GM18907 (cell line): ENCODE data around the gene WEE2.
A peak's percentile ranks its signal among the peaks of the same experiment; 100 is the strongest.
"Not testable (repeated sequence)": the region's sequence is repeated elsewhere in the genome, so short reads cannot be mapped to it uniquely, and the experiment has no call there.

Experiments used
- ATAC-seq: cut with Tn5 transposase; IDR thresholded peaks from one replicate; pipeline ENCODE4 v1.9.1; 2021; ENCODE audit warnings: mild to moderate bottlenecking, moderate library complexity; ENCODE audit not compliant: unreplicated experiment

WEE2 gene

DNA sequence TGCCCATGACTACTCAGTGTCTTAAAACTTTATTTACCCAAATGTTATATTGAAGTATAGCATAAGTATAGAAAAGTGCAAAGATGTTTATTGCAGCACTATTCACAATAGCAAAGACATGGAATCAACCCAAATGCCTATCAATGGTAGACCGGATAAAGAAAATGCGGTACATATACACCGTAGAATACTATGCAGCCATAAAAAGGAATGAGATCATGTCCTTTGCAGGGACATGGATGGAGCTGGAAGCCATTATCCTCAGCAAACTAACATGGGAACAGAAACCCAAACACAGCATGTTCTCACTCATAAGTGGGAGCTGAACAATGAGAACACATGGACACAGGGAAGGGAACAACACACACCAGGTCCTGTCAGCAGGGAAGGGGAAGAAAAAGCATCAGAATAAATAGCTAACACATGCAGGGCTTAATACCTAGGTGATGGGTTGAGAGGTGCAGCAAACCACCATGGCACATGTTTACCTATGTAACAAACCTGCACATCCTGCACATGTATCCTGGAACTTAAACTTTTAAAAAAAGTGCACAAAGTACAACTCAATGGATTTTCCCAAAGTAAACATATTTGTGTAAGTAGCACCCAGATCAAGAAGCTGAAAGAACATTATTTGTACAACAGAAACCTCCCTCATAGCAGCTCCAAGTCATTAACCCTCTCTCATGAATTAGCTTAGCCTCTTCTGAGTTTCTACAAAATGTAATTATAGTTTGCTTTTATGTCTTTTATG, 18.9 kb upstream of the WEE2 start:
- ATAC-seq = not testable (repeated sequence)

DNA sequence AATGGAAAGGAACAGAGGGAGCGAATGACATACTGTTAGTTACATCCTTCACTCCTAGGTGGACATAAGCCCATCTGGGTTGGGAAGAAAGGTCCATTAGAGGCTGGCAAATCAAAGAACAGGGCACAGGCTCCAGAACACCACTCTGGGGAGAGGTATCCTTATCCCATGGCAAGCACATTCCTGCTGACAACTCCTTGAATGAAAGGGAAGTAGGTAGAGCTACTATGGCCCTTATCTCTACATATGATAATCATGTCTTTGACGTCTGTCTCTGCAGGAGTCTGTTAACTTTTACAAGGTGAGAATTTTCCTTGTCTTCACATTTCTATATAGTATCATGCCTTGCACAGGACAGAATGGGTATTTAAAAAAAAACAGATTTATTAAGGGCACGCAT, 16.6 kb upstream of the WEE2 start:
- no peak for ATAC-seq

- no peak for ATAC-seq
These were observed 16.2 kb upstream of the WEE2 start for GRCh38 chr7:141691961-141692360.

DNA sequence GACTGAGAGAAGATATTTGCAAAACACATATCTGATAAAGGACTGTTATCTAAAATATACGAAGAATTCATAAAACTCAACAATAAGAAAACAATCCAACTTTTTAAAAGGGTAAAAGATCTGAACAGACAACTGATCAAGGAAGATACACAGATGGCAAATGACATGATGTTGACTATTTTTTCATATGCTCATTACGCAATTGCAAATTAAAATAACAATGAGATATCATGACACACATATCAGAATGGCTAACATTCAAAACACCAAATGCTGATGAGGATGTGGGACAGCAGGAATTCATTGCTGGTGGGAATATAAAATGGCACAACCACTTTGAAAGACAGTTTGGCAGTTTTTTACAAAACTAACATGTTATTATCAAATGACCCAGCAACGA, 15.1 kb upstream of the WEE2 start:
- no peak for ATAC-seq

- ATAC-seq = peak; percentile 42
These were observed 12.3 kb upstream of the WEE2 start for GRCh38 chr7:141695803-141696289.

GRCh38 chr7:141696348-141696747, 11.8 kb upstream of the WEE2 start:
- ATAC-seq = no peak

DNA sequence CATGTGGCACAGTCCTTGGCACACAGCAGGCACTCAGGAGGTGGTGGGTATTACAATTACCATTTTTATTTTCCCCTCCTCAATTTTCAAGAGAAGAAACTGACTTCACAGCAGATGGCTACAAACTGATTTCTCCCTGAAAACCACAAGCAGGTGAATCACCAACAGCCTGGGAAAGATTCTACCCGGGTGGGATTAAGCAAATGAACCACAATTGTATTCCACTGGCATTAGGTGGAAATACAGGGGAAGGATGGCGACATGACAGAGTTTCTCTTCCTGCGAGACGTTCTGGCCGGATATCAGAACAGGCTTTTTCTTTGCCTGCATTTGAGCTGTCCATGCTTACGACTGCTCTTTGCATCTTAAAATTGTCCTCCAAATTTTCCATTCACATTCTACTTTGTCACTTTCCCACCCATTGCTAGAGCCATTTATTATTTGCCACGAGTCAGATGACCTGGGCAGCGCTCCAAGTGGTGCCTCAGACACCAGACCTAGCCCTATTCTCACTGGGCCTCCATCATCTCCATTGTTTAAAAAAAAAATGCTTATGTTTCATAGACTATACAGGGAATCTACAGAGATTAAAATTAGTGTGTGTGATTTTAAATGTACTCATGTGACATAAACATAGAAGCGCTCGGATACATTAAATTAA, 10.8 kb upstream of the WEE2 start:
- ATAC-seq = no peak

DNA sequence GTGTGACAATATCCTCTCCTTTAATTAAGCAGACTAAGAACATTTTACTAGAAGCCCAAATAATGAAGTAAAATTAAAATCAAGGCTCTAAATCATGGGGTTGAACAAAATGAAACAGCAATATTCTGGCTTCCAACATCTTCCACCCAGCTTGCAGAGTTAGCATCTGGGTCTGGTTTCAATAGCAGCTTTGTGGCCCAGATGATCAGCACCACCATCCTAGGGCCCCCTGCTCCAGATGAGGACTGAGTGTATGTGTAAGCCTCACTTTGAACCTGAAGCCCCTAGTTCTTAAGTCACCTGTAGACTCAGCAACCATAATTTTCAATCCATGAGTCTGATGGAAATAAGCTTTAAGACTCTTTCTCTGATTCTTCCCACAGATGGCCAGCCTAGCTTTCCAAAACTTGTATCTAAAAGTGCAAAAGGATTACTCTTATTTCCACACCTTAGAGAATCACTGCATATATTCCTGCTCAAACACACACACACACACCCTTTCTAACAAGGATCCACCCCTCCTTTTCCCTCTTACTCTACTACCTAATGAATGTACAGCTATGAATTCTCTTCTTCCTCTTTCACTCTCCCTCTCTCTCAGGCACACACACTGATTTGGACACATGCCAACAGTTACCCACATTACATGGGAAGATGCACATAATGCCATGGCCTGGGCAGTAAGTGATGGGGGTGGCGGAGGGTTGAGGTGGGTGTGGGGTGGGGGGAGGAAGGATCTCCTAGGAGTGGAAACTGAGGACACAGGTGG, 9.7 kb upstream of the WEE2 start:
- ATAC-seq = no peak

DNA sequence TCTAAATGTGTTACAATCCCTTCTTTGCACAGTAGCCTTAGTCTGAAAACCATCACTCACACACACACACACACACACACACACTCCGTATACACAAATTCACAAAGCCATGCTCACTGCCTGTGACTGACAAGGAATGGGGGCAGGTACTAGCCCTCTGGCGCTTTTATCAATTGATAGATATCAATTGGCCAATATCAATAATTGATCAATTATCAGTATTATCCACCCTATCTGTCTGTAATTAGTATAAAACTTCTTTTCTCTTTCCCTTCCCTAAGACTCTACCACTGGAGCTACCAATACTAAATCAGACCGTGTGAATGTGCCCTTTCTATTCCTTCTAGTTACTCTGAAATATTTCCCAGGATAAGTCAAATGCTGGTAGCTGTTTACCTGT, 8.3 kb upstream of the WEE2 start:
- no peak for ATAC-seq

- ATAC-seq = no peak
These were observed 7.8 kb upstream of the WEE2 start for GRCh38 chr7:141700296-141700847.

- peak; percentile 7 for ATAC-seq
These were observed 7.2 kb upstream of the WEE2 start for GRCh38 chr7:141700848-141701371.

GRCh38 chr7:141701489-141702046, 6.6 kb upstream of the WEE2 start:
- ATAC-seq = peak; percentile 88

- peak; percentile 81 for ATAC-seq
These were observed 6.0 kb upstream of the WEE2 start, which contains the start of gene DENND11 for GRCh38 chr7:141702047-141702567. Gene DENND11, minus strand, starts transcription at chr7:141702166. Its CDS starts 13 bp downstream, at chr7:141702153.

DNA sequence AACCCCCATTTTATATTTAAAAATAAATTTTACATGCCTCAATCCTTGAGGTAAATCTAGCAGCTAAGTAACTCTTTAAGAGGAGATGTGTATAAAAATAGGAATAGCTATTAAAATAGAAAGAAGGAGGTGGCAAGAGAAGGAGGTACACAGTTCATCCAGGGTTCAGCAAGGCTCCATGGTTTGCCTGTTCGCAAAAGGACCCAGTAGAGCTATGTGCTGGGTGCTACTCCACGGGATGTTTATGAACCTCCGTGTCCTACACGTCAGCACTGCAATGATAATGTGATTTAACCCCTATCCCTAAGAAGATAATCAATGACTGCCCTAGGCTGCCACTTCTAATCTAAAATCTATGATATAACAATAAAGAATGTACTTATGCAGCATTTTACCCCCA, 5.3 kb upstream of the WEE2 start:
- ATAC-seq = no peak

DNA sequence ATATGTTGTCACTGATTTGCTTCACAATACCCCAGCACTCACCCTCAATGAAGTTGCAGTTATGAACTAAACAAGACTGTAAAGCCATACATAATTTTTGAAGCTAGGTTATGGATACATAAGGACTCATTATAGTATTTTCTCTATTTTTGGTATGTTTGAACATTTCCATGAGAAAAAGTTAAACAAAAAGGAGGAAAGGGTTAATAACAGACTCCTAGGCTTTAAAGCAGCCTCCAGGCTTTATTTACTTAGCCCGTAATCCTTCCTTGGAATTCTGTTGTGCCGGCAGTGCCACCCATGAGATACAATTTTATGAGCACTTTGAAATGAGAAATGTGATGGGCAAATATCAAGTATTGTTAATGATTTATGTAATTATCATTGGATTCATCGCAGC, 4.0 kb upstream of the WEE2 start:
- ATAC-seq = no peak

GRCh38 chr7:141704741-141705140, 3.4 kb upstream of the WEE2 start:
- ATAC-seq = no peak

- no peak for ATAC-seq
These were observed 1.7 kb upstream of the WEE2 start for GRCh38 chr7:141706239-141707064.

DNA sequence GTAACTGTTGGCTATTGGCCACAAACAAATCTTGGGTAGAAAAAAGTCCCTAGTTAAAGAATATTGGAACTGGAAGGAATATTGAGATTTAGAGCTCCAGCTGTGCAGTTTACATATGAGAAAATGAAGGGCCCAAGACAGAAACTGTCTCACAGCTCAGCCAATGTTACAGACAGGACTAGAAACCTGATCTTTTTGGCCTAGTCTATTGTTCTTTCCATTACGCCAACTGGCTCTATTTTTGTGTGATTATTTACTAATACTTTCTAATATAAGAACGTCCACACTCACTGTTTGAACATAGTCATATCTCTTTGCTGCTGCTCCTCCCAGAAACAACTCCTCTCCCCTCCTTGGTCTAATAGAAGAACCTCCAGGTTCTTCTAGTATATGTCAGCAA, 1.2 kb downstream of the WEE2 start:
- no peak for ATAC-seq

DNA sequence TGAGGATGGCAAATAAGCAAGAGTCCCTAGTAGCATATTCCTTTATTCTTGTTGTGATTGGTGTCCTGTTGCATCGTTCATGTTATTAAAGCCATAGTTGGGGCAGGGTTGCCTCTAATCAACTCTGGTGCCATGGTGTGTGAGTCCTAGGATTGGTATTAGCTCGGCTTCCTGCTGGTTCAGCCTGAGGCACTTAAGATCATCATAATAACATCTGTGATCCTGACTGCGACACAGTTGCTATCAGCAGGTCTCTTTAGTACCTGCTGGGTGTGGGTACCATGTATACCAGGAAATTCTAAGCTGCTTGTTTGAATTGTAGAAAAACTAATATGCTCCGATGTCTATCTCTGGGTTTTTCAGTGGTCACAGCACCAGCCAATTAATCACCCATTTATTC, 1.6 kb downstream of the WEE2 start:
- no peak for ATAC-seq

- ATAC-seq = no peak
These were observed 2.1 kb downstream of the WEE2 start for GRCh38 chr7:141710301-141710700.
